H1 (cell line): ENCODE data around the gene WDR45B. TPM values are rescaled to one million over a fixed set of nuclear protein-coding genes. Genes with fewer than 3 reads are reported as not detected.

Source experiments
- polyA plus RNA-seq, 7 experiments: library from polyadenylated mRNA; depleted of rRNA in 3 of 7; stranded (reverse) in 5 of 7; unstranded in 2 of 7; fragments of >200 nt in 5 of 7; fragments of 200-250 nt in 2 of 7; gene quantifications; 1 replicate in 5 of 7; 2 replicates in 1 of 7; 4 replicates in 1 of 7; pipeline versions ENCODE4 v1.2.1 to v1.2.3, GENCODE V29; 2011 to 2013; ENCODE audit warnings: missing spikeins in 2 of 7, mixed read lengths in 2 of 7
- total RNA-seq: library from RNA; stranded (reverse); fragmentation: NEBNext Ultra II Directional; extraction: Animal tissue kit (Norgen Biotek cat#: 25700); gene quantifications from 2 replicates; pipeline ENCODE4 v1.2.1, GENCODE V29; 2021
- TF ChIP-seq, protein P1 (sequence below): IDR thresholded peaks from 2 replicates; pipeline ENCODE4 v1.6.1; 2012; ENCODE audit warnings: low read length, inconsistent platforms

The WDR45B gene
- total and polyA plus RNA-seq, 2 of the 8 experiments (the other 6 are each of a cell fraction or from before 2014, with no cell fraction given) = 82.0 to 100 TPM

DNA sequence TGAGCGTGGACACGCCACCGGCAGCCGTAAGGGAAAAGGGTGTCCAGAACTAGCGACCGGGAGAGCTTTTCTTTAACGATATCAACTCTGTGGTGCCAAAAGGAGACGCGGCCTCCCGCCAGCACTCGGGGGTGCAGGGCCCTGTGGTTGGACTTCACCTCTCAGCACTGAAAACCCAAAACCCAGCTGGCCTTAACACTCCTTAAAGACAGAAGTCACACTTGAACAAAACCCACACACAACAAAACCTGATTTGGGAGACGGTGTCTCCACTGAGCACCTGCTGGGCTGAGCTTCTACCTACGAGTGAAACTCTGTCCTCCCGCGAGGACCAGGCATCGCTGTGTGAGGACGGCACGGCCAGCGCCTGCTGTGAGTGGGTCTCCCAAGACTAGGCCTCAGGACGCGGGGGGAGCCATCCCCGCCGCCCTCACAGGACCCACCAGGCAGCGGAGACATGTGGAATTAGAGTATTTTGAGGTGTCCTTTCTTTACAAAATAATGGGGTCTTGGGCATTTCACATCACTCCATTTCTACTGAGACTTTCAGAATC is 46.7 kb downstream of the WDR45B start (continued):
- TF ChIP-seq, protein P1, sequence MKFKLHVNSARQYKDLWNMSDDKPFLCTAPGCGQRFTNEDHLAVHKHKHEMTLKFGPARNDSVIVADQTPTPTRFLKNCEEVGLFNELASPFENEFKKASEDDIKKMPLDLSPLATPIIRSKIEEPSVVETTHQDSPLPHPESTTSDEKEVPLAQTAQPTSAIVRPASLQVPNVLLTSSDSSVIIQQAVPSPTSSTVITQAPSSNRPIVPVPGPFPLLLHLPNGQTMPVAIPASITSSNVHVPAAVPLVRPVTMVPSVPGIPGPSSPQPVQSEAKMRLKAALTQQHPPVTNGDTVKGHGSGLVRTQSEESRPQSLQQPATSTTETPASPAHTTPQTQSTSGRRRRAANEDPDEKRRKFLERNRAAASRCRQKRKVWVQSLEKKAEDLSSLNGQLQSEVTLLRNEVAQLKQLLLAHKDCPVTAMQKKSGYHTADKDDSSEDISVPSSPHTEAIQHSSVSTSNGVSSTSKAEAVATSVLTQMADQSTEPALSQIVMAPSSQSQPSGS = no peak
- TF ChIP-seq, all 59 proteins: peak for 0
